OCI-LY1 (cell line): ENCODE data around the gene TMCC1.

Experiments used
- H2AFZ ChIP-seq: fragments of 200-600 bp; sonication (generic), shearing (Covaris generic); 2 replicates; pipeline ENCODE4 v1.6.0; 2014; ENCODE audit warnings: antibody characterized with exemption, mild to moderate bottlenecking, low read length
- H3F3A ChIP-seq: fragments of 200-600 bp; sonication (generic), shearing (Covaris generic); 2 replicates; pipeline ENCODE4 v1.6.0; 2014; ENCODE audit warnings: mild to moderate bottlenecking, antibody characterized with exemption, low read length, moderate library complexity; ENCODE audit not compliant: insufficient read depth
- H3K27ac ChIP-seq: fragments of 200-600 bp; sonication (generic); 2 replicates; pipeline ENCODE4 v1.5.1; 2014; ENCODE audit warnings: low read length, mixed run types, mild to moderate bottlenecking, low read depth; ENCODE audit not compliant: poor library complexity, severe bottlenecking
- H3K27me3 ChIP-seq: fragments of 200-600 bp; sonication (generic); 2 replicates; pipeline ENCODE4 v1.6.0; 2014; ENCODE audit warnings: antibody characterized with exemption, mild to moderate bottlenecking, low read length, moderate library complexity; ENCODE audit not compliant: insufficient read depth
- H3K36me3 ChIP-seq: fragments of 200-600 bp; sonication (generic); 2 replicates; pipeline ENCODE4 v1.6.1; 2014; ENCODE audit warnings: mild to moderate bottlenecking, antibody characterized with exemption, low read length, moderate library complexity, mixed read lengths; ENCODE audit not compliant: insufficient read depth
- H3K4me1 ChIP-seq: fragments of 200-600 bp; sonication (generic); 2 replicates; pipeline ENCODE4 v1.5.1; 2014; ENCODE audit warnings: mild to moderate bottlenecking, low read length, moderate library complexity; ENCODE audit not compliant: insufficient read depth, severe bottlenecking
- H3K4me2 ChIP-seq: fragments of 200-600 bp; sonication (generic), shearing (Covaris generic); 2 replicates; pipeline ENCODE4 v1.6.1; 2014; ENCODE audit warnings: low read length
- H3K4me3 ChIP-seq: fragments of 200-600 bp; sonication (generic); 2 replicates; pipeline ENCODE4 v1.5.1; 2014; ENCODE audit warnings: low read length, low read depth, mild to moderate bottlenecking, mixed read lengths; ENCODE audit not compliant: poor library complexity, severe bottlenecking
- H3K79me2 ChIP-seq: fragments of 200-600 bp; shearing (Covaris generic); 2 replicates; pipeline ENCODE4 v1.6.1; 2016; ENCODE audit warnings: mixed run types, low read length, mixed read lengths; ENCODE audit not compliant: insufficient read depth
- H3K9ac ChIP-seq: fragments of 200-600 bp; sonication (generic), shearing (Covaris generic); 2 replicates; pipeline ENCODE4 v1.6.1; 2014; ENCODE audit warnings: mild to moderate bottlenecking, low read length, mixed read lengths
- H3K9me2 ChIP-seq: fragments of 200-600 bp; sonication (generic), shearing (Covaris generic); 2 replicates; pipeline ENCODE4 v1.6.1; 2014; ENCODE audit warnings: low read depth, mild to moderate bottlenecking, low read length, mixed read lengths
- H3K9me3 ChIP-seq: fragments of 200-600 bp; shearing (Covaris generic); 2 replicates; pipeline ENCODE4 v1.6.1; 2014; ENCODE audit warnings: low read length, mixed read lengths
- H4K20me1 ChIP-seq: fragments of 200-600 bp; sonication (generic), shearing (Covaris generic); 2 replicates; pipeline ENCODE4 v1.6.0; 2016; ENCODE audit warnings: mild to moderate bottlenecking, low read length; ENCODE audit not compliant: insufficient read depth
- CTCF ChIP-seq: fragments of 200-600 bp; sonication (generic), shearing (Covaris generic); IDR thresholded peaks from 2 replicates; pipeline ENCODE4 v1.5.1; 2017; ENCODE audit warnings: mild to moderate bottlenecking, antibody characterized with exemption, low read length, moderate library complexity, mixed read lengths
- EZH2 ChIP-seq: fragments of 200-600 bp; sonication (generic), shearing (Covaris generic); IDR thresholded peaks from 2 replicates; pipeline ENCODE4 v1.8.0; 2017; ENCODE audit warnings: borderline replicate concordance, mixed run types, mild to moderate bottlenecking, antibody characterized with exemption, low read length, moderate library complexity, mixed read lengths

The TMCC1 gene

GRCh38 chr3:129622933-129623332, 270.6 kb downstream of the TMCC1 start:
- H3K9ac ChIP-seq, result no peak overlapping the region
- H3K79me2 ChIP-seq, result no peaks in the 10 kb centered on the region
- no peaks in the 10 kb centered on the region for H4K20me1 ChIP-seq
- no peaks in the 10 kb centered on the region for H3F3A ChIP-seq
- no peak overlapping the region for H3K4me2 ChIP-seq
- H3K9me3 ChIP-seq, result no peaks in the 10 kb centered on the region
- no peak overlapping the region for H2AFZ ChIP-seq
- H3K4me3 ChIP-seq, result no peak overlapping the region
- TF ChIP-seq CTCF (no peak), EZH2 (no peak)
- no peaks in the 10 kb centered on the region for H3K36me3 ChIP-seq
- H3K9me2 ChIP-seq, result no peaks in the 10 kb centered on the region
- peaks cover 13% of the 10 kb centered on the region; the same call in 1 of the 2 replicates for H3K27me3 ChIP-seq
- no peak overlapping the region for H3K27ac ChIP-seq
- peaks cover 18% of the 10 kb centered on the region for H3K4me1 ChIP-seq

- no peak for TF ChIP-seq EZH2
- no peak for TF ChIP-seq CTCF
- no peak overlapping the region for H3K9ac ChIP-seq
- H3K4me1 ChIP-seq, result peaks cover 13% of the 10 kb centered on the region
- H3K9me3 ChIP-seq, result no peaks in the 10 kb centered on the region
- no peak overlapping the region for H3K27ac ChIP-seq
- H2AFZ ChIP-seq, result no peak overlapping the region
- peaks cover 19% of the 10 kb centered on the region for H3K27me3 ChIP-seq
- no peak overlapping the region for H3K4me2 ChIP-seq
- no peaks in the 10 kb centered on the region for H3K9me2 ChIP-seq
- H3F3A ChIP-seq, result no peaks in the 10 kb centered on the region
- no peaks in the 10 kb centered on the region for H3K36me3 ChIP-seq
- no peaks in the 10 kb centered on the region for H4K20me1 ChIP-seq
- no peaks in the 10 kb centered on the region for H3K79me2 ChIP-seq
- H3K4me3 ChIP-seq, result no peak overlapping the region
These were observed 271.2 kb downstream of the TMCC1 start for GRCh38 chr3:129622226-129622874.

DNA sequence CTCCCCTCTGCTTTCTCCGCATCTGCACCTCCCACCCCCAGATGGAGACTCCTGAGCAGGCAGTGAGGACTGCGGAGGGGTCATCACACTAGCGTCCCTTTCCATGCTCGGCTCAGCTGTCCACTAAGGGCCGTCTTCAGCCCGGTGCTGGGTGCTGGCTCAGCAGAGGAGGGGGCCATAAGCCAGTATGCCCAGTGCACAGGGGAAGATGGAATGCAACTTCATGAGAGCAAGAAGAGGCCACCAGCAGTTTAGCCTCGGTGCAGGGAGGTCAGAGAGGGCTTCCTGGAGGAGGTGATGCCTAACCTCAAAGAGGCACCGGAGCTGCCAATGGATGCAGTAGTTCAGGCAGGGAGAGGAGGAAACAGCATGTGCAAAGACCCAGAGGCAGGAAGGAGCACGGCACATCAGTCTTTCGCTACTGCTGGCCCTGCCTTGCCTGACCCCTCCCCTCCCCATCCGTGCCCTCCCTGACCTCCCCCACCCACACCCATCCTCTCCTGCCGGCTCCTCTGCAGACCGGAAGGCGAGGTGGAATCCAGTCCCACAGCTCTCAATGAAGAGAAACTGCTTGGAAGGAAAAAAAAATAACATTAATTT, 271.8 kb downstream of the TMCC1 start:
- no peak overlapping the region for H3K4me3 ChIP-seq
- no peaks in the 10 kb centered on the region for H3F3A ChIP-seq
- H4K20me1 ChIP-seq, result no peaks in the 10 kb centered on the region
- no peaks in the 10 kb centered on the region for H3K9me2 ChIP-seq
- H3K27me3 ChIP-seq, result peaks cover 19% of the 10 kb centered on the region
- H3K27ac ChIP-seq, result no peak overlapping the region
- H3K9me3 ChIP-seq, result no peaks in the 10 kb centered on the region
- H2AFZ ChIP-seq, result no peak overlapping the region
- H3K4me2 ChIP-seq, result no peak overlapping the region
- no peak for TF ChIP-seq EZH2
- peaks cover 7% of the 10 kb centered on the region for H3K4me1 ChIP-seq
- H3K9ac ChIP-seq, result no peak overlapping the region
- H3K36me3 ChIP-seq, result no peaks in the 10 kb centered on the region
- H3K79me2 ChIP-seq, result no peaks in the 10 kb centered on the region
